OCI-LY1 (cell line): Measurements from ENCODE around the gene GOLGA3.

Source experiments
- CTCF ChIP-seq: fragments of 200-600 bp; sonication (generic), shearing (Covaris generic); IDR thresholded peaks from 2 replicates; pipeline ENCODE4 v1.5.1; 2017; ENCODE audit warnings: mild to moderate bottlenecking, antibody characterized with exemption, low read length, moderate library complexity, mixed read lengths
- EZH2 ChIP-seq: fragments of 200-600 bp; sonication (generic), shearing (Covaris generic); IDR thresholded peaks from 2 replicates; pipeline ENCODE4 v1.8.0; 2017; ENCODE audit warnings: borderline replicate concordance, mixed run types, mild to moderate bottlenecking, antibody characterized with exemption, low read length, moderate library complexity, mixed read lengths

DNA sequence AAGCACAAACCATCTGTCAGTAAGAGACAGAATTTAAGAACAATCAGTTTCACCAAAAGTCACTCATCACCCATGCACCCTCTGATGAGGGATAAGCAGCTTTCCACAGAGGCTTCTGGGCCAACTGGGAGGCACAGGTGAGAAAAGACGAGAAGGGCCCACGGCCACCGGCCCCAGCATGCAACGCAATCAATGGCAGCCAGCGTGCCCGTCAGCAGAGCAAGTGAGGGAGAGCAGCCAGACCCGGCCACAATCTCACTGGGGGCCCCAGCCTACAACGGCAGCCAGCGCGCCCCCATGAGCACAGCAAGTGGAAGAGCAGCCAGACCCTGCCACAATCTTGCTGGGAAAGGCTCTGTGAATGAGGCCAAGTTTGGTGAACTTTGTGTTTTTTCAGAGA is 80.3 kb downstream of the GOLGA3 start:
- TF ChIP-seq CTCF (no peak), EZH2 (no peak)
